ENCODE data around the gene APPBP2.
"Not testable (repeated sequence)": the region's sequence is repeated elsewhere in the genome, so short reads cannot be mapped to it uniquely, and the experiment has no call there.

Gene APPBP2

GRCh38 chr17:60491771-60492170 is 34.3 kb downstream of the APPBP2 start:
- no peak for TF ChIP-seq CTCF (IDR thresholded peaks at IDR 0.05; ENCODE audit: control extremely low read depth, extremely low read depth, low read depth, missing control alignments)
- CTCF ChIA-PET = interaction anchor here (0.8 to 1.7 kb wide), 5 partner anchors 10 to 108 kb away, joined by 3 to 4 read pairs (median 4); partner anchors contain the start of gene PPM1D
- DNase-seq (ENCODE audit: extremely low spot score) = no peak
- POLR2A ChIA-PET = no interaction called here

GRCh38 chr17:60490594-60490993 is 35.4 kb downstream of the APPBP2 start:
- CTCF ChIA-PET = interaction anchor here (1.0 to 1.3 kb wide), 2 partner anchors 9 to 11 kb away, joined by 3 to 4 read pairs; no protein-coding TSS in a partner anchor
- POLR2A ChIA-PET; DNase-seq (ENCODE audit: extremely low spot score): not testable (repeated sequence)

GRCh38 chr17:60481604-60482003 is 44.4 kb downstream of the APPBP2 start:
- no peak for TF ChIP-seq CTCF (IDR thresholded peaks at IDR 0.05; ENCODE audit: control extremely low read depth, extremely low read depth, low read depth, missing control alignments)
- CTCF ChIA-PET = interaction anchor here (1.1 kb wide), 1 partner anchor 11 kb away, joined by 3 read pairs; no protein-coding TSS in a partner anchor
- POLR2A ChIA-PET = no interaction called here
- no peak for DNase-seq (ENCODE audit: extremely low spot score)

GRCh38 chr17:60473788-60474187 is 52.3 kb downstream of the APPBP2 start:
- TF ChIP-seq CTCF (IDR thresholded peaks at IDR 0.05; ENCODE audit: control extremely low read depth, extremely low read depth, low read depth, missing control alignments) = no peak
- POLR2A ChIA-PET = no interaction called here
- CTCF ChIA-PET = interaction anchor here (1.0 to 1.6 kb wide), 2 partner anchors 12 to 50 kb away, joined by 3 read pairs; no protein-coding TSS in a partner anchor
- DNase-seq (ENCODE audit: extremely low spot score) = no peak

DNA sequence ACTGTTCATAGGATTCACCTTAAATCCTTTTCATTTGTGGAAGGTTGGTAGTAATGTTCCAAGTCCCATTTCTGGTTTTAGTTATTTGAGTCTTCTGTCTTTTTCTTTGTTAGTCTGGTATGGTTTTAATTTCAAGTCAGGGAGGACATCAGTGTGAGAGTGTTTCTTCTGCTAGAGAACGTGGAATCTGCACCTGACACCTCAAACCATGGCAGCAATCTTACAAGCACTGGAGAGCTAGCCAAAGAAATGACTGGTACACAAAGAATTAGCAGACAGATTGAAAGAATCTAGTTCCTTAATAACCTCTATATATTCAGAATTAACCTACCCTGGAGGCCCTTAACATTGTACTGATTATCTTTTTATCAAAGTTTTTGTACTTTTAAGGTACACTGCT is 53.6 kb downstream of the APPBP2 start:
- CTCF ChIA-PET = no interaction called here
- DNase-seq (ENCODE audit: extremely low spot score) = no peak
- no peak for TF ChIP-seq CTCF (IDR thresholded peaks at IDR 0.05; ENCODE audit: control extremely low read depth, extremely low read depth, low read depth, missing control alignments)
- POLR2A ChIA-PET = no interaction called here

GRCh38 chr17:60471451-60471850 is 54.6 kb downstream of the APPBP2 start:
- POLR2A ChIA-PET = no interaction called here
- no peak for DNase-seq (ENCODE audit: extremely low spot score)
- no peak for TF ChIP-seq CTCF (IDR thresholded peaks at IDR 0.05; ENCODE audit: control extremely low read depth, extremely low read depth, low read depth, missing control alignments)
- CTCF ChIA-PET = no interaction called here

DNA sequence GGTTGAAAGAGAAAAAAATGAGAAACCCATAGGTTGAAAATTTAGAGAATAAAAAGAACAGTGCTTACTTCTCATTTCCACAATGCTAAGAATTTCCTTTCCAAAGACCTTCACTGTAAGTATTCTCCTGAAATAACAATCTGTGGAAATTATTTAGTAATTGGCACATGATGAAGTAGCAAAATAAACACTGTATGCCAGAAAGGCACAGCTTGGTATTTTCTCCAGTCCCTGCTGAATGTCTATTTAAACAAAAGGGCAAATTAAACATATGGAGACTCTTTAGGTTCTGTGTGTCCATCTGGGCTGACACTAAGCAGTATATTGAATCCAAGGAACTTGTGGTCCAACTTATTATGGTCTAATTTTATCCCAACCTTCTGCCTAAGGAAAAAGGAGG is 57.7 kb downstream of the APPBP2 start:
- no peak for DNase-seq (ENCODE audit: extremely low spot score)
- POLR2A ChIA-PET = no interaction called here
- CTCF ChIA-PET = no interaction called here
- TF ChIP-seq CTCF (IDR thresholded peaks at IDR 0.05; ENCODE audit: control extremely low read depth, extremely low read depth, low read depth, missing control alignments) = no peak

Data from GM10248 (cell line).